BJ (cell line): Measurements from ENCODE around the gene MAGEF1. TPM values are rescaled to one million over a fixed set of nuclear protein-coding genes. Genes with fewer than 3 reads are reported as not detected.

Experiments used
- CTCF ChIA-PET: fragments of 350-600 bp; formaldehyde crosslinking; extraction: SDS; loops from one replicate; lab custom pipeline; 2021; ENCODE audit warnings: antibody characterized with exemption, inconsistent platforms; lab: Yijun Ruan, JAX
- POLR2A ChIA-PET: fragments of 300-600 bp; sonication (Branson Sonifier 250); formaldehyde crosslinking; extraction: SDS; loops from one replicate; lab custom pipeline; 2021; ENCODE audit warnings: antibody characterized with exemption; lab: Charles Lee
- DNase-seq: peaks from one replicate; pipeline ENCODE4 v3.0.0-alpha.2; 2011; ENCODE audit warnings: low read depth
- H3K27me3 ChIP-seq: 2 replicates; pipeline ENCODE4 v1.6.0; 2011; ENCODE audit warnings: low read length; ENCODE audit not compliant: control insufficient read depth, insufficient read depth
- H3K36me3 ChIP-seq: 2 replicates; pipeline ENCODE4 v1.5.1; 2011; ENCODE audit warnings: low read length; ENCODE audit not compliant: control insufficient read depth, insufficient read depth
- H3K4me3 ChIP-seq: 2 replicates; pipeline ENCODE4 v1.5.1; 2011; ENCODE audit warnings: low read depth, mild to moderate bottlenecking, control low read depth, low read length
- CTCF ChIP-seq: IDR thresholded peaks from 2 replicates; pipeline ENCODE4 v1.5.1; 2011; ENCODE audit warnings: low read depth, mild to moderate bottlenecking, control low read depth, inconsistent platforms, low read length, moderate library complexity; ENCODE audit not compliant: insufficient read depth
- polyA plus RNA-seq: library from polyadenylated mRNA; depleted of rRNA; stranded (reverse); fragments of >200 nt; gene quantifications from 2 replicates; pipeline ENCODE4 v1.2.3, GENCODE V29; 2011

The MAGEF1 gene
- polyA plus RNA-seq, 1 experiment = 14.3 TPM

- POLR2A ChIA-PET = no interaction called here
- Histone ChIP-seq H3K36me3 (no peaks in the 10 kb centered on the region), H3K4me3 (no peak overlapping the region), H3K27me3 (peaks cover 12% of the 10 kb centered on the region)
- DNase-seq = no peak
- no peak for TF ChIP-seq CTCF
- CTCF ChIA-PET = no interaction called here
Measured at GRCh38 chr3:184672335-184672734, 39.5 kb downstream of the MAGEF1 start.

- Histone ChIP-seq H3K36me3 (no peaks in the 10 kb centered on the region), H3K27me3 (peaks cover 10% of the 10 kb centered on the region), H3K4me3 (no peak overlapping the region)
- DNase-seq = no peak
- CTCF ChIA-PET = interaction anchor here (1.0 kb wide), 1 partner anchor 9 kb away, joined by 4 read pairs; no protein-coding TSS in a partner anchor
- TF ChIP-seq CTCF = no peak
- POLR2A ChIA-PET = no interaction called here
Measured at GRCh38 chr3:184670091-184670602, 41.7 kb downstream of the MAGEF1 start.

- H3K36me3 ChIP-seq = no peaks in the 10 kb centered on the region
- no peak overlapping the region for H3K4me3 ChIP-seq
- peaks cover 9% of the 10 kb centered on the region for H3K27me3 ChIP-seq
- ChIA-PET POLR2A (no interaction called here), CTCF (interaction anchor here (1.0 kb wide), 1 partner anchor 9 kb away, joined by 4 read pairs; no protein-coding TSS in a partner anchor)
- DNase-seq = no peak
- no peak for TF ChIP-seq CTCF
Measured at GRCh38 chr3:184669578-184669977, 42.3 kb downstream of the MAGEF1 start.

GRCh38 chr3:184666442-184666841, 45.4 kb downstream of the MAGEF1 start:
- Histone ChIP-seq H3K4me3 (no peak overlapping the region), H3K36me3 (no peaks in the 10 kb centered on the region), H3K27me3 (peaks cover 4% of the 10 kb centered on the region)
- no peak for TF ChIP-seq CTCF
- ChIA-PET CTCF (interaction anchor here (1.5 kb wide), 1 partner anchor 105 kb away, joined by 4 read pairs; the partner anchor contains the start of gene EPHB3), POLR2A (no interaction called here)
- DNase-seq = no peak

- Histone ChIP-seq H3K4me3 (no peak overlapping the region), H3K36me3 (no peaks in the 10 kb centered on the region), H3K27me3 (peaks cover 4% of the 10 kb centered on the region)
- no peak for DNase-seq
- POLR2A ChIA-PET = no interaction called here
- no peak for TF ChIP-seq CTCF
- CTCF ChIA-PET = interaction anchor here (1.5 kb wide), 1 partner anchor 104 kb away, joined by 4 read pairs; the partner anchor contains the start of gene EPHB3
Measured at GRCh38 chr3:184665101-184665500, 46.8 kb downstream of the MAGEF1 start.
